ENCODE results near the gene GCN1. TPM values are rescaled to one million over a fixed set of nuclear protein-coding genes. Genes with fewer than 3 reads are reported as not detected.

Gene GCN1
- total RNA-seq, 1 donor from 2014 or later, result 114 TPM

DNA sequence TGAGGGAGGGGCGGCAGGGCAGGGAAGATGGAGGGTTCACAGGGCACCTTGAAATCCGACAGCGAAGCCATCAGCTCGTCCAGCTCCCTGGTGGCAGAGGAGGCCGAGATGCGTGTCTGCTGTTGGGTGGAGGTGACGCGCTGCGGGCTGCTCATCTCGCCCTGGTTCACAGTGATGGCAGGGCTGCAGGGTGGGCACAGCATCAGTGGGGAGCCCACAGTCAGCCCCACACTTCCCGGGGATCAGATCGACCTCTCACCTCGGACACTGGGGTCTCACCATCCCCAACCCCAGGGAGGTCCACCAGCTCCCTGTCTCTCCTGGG lies 27.0 kb upstream of the GCN1 start:
- Mint-ChIP-seq H3K27ac (ENCODE audit: unreplicated experiment) (peak overlapping the region; percentile 35), H3K27me3 (ENCODE audit: low read depth) (no peaks in the 10 kb centered on the region), H3K4me3 (peak overlapping the region; percentile 79), H3K36me3 (ENCODE audit: low read depth) (peaks cover 7% of the 10 kb centered on the region), H3K4me1 (peaks cover 36% of the 10 kb centered on the region), H3K9me3 (no peaks in the 10 kb centered on the region)
- TF ChIP-seq CTCF (conservative IDR thresholded peaks at IDR 0.05), result no peak
- no peak for DNase-seq (ENCODE audit: low read depth, low spot score)

DNA sequence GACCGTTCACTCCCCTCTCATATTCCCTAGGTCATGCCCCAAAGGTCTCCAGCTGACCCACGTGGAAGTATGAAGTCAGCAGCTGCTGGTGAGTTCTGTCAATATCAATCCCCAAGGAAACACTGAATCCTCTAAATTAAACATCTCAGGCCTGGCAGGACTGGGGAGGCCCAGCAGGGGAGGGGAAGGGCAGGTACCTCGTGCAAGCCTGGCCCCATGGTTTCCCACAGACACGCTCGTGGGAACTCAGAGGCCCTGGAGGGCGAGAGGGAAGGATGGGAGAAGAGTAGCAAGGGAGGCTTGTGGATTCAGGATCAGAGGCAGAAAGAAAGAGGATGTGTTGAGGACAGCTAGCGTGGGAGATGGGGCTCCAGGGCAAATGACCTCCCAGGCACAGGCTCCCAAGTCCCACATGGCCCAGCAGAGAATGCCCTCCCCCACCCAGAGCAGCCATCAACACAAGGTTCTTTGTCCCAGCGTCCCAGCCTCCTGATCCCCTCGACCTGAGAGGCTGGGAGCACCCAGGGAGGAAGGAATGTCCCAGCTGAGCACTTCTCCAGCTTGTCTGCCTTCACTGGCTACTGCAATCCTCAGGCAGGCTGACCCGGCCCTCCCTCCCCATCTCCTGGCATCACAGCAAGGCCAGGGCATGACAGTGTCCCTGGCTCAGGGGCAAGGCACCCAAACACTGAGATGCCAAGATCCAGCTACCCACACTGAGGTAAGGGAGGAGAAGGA lies 26.5 kb upstream of the GCN1 start:
- Mint-ChIP-seq H3K4me3 (peak overlapping the region; percentile 79), H3K9me3 (no peaks in the 10 kb centered on the region), H3K4me1 (peaks cover 38% of the 10 kb centered on the region), H3K27ac (ENCODE audit: unreplicated experiment) (peak overlapping the region; percentile 100), H3K36me3 (ENCODE audit: low read depth) (peaks cover 7% of the 10 kb centered on the region), H3K27me3 (ENCODE audit: low read depth) (no peaks in the 10 kb centered on the region)
- no peak for TF ChIP-seq CTCF (conservative IDR thresholded peaks at IDR 0.05)
- DNase-seq (ENCODE audit: low read depth, low spot score), result peak; percentile 47

DNA sequence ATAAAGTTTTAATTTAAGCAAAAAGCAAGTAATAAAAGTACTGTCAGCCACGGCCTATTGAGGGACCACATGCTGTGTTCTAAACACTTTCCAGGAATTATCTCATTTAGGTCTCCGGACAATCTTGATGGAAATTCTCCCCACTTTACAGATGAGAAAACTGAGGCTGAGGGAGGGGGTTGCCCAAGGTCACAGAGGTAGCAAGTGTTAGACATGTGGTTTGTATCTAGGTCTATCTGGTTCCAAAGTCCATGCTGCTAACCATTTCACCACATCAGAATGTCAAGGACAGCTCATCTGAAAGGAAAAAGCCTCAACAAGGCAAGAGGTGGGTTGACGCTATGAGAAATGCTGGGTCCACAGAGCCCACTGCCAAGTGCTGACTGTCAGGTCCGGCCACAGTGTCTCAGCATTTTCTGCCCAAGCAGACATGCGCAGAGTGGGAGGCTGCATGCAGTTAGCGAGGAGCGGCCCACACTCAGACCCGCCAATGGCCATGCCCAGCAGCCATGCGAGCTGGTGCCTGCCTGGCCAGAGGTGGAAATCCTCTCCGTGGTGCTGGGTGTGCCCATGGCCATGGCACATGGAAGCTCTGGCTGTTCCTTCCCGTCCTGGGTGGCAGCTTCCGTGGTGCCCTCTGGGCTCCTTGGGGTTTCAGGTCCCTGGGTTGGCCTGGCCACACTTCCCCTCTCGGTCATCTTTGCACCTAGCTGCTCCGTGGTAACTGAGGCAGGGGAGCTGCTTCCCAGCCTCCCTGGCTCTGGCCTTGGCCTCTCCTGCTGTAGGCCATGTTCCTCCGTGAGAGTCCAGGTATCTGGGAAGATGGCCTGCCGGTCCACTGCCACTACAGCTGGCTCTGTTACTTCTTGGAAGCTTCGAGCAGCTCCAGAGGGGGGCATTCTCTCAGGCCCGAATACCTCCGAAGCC lies 24.4 kb upstream of the GCN1 start:
- Mint-ChIP-seq H3K9me3 (no peaks in the 10 kb centered on the region), H3K4me3 (no peak overlapping the region), H3K27ac (ENCODE audit: unreplicated experiment) (no peak overlapping the region), H3K27me3 (ENCODE audit: low read depth) (peaks cover 3% of the 10 kb centered on the region), H3K4me1 (peaks cover 32% of the 10 kb centered on the region), H3K36me3 (ENCODE audit: low read depth) (peaks cover 7% of the 10 kb centered on the region)
- TF ChIP-seq CTCF (conservative IDR thresholded peaks at IDR 0.05), result no peak
- DNase-seq (ENCODE audit: low read depth, low spot score), result no peak

DNA sequence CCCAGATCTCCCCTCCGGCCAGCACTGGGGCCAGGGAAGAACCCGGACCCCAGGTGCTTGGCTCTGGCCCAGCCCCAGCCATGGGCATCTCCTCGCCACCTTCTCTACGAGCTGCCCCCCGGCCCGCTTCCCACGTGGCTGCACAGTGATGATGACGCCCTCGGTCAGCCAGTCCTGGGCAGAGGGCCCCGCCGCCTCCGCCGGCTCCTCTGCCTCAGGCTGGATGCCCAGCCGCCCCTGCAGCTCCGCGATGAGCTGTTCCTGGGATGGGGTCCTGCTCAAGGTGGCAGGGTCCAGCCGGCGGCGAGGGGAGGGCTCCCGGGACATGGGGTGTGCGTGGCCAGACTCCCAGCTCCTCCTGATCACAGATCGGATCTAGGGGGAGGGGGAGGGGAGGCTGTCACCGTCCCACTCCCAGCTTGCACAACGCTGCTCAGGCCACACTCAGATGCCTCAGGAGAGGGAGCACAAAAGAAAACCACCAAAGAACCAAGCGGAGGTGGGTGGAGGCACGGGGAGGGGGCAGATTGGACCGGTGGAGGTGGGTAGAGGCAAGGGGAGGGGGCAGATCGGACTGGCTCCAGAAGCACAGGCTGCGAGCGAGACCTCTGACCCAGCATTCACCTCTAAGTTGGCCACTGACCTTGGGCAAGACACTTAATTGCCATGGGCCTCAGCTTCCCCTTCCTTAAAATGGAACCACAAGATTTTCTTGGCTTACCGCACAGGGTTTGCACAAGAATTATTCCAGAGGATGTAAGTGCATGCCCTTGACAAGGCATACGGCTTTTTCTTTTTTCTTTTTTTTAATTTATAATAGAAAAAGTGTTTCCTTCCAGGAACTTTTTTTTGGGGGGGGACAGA lies 22.5 kb upstream of the GCN1 start:
- Mint-ChIP-seq H3K27me3 (ENCODE audit: low read depth) (peaks cover 3% of the 10 kb centered on the region), H3K36me3 (ENCODE audit: low read depth) (peaks cover 3% of the 10 kb centered on the region), H3K27ac (ENCODE audit: unreplicated experiment) (no peak overlapping the region), H3K9me3 (no peaks in the 10 kb centered on the region), H3K4me1 (peaks cover 29% of the 10 kb centered on the region), H3K4me3 (no peak overlapping the region)
- no peak for DNase-seq (ENCODE audit: low read depth, low spot score)
- TF ChIP-seq CTCF (conservative IDR thresholded peaks at IDR 0.05), result no peak

Measured in neural crest cell (in vitro differentiated cells).